HepG2 (cell line): Measurements from ENCODE around the gene REM2. TPM values are rescaled to one million over a fixed set of nuclear protein-coding genes. Genes with fewer than 3 reads are reported as not detected.

Experiments
- ARNTL ChIP-seq: sonication (generic); formaldehyde crosslinking; IDR thresholded peaks from 2 replicates; pipeline ENCODE4 v1.4.0; 2020; ENCODE audit warnings: mild to moderate bottlenecking, missing genetic modification reagents
- BCLAF1 ChIP-seq: fragments of 450-650 bp; IDR thresholded peaks from 2 replicates; pipeline ENCODE4 v1.6.1; 2017; ENCODE audit warnings: mild to moderate bottlenecking
- BRD4 ChIP-seq: sonication (generic); formaldehyde crosslinking; IDR thresholded peaks from 2 replicates; pipeline ENCODE4 v1.4.0; 2020; ENCODE audit warnings: missing genetic modification reagents
- CHD4 ChIP-seq: fragments of 200-600 bp; sonication (generic); IDR thresholded peaks from 2 replicates; pipeline ENCODE4 v1.7.0; 2017; ENCODE audit warnings: mild to moderate bottlenecking, low read length, borderline replicate concordance
- NCOA5 ChIP-seq: sonication (generic); formaldehyde crosslinking; IDR thresholded peaks from 2 replicates; pipeline ENCODE4 v1.4.0; 2020; ENCODE audit warnings: missing genetic modification reagents
- NFKBIZ ChIP-seq: IDR thresholded peaks from 2 replicates; pipeline ENCODE4 v1.6.1; 2018; ENCODE audit warnings: missing genetic modification reagents, missing compliant biosample characterization
- NR2C2 ChIP-seq: sonication (generic); formaldehyde crosslinking; IDR thresholded peaks from 2 replicates; pipeline ENCODE4 v1.4.0; 2020; ENCODE audit warnings: missing genetic modification reagents, mild to moderate bottlenecking, moderate library complexity, borderline replicate concordance
- PHF5A ChIP-seq: IDR thresholded peaks from one replicate; pipeline ENCODE4 v1.6.1; 2018; ENCODE audit warnings: low read depth, missing genetic modification reagents; ENCODE audit not compliant: unreplicated experiment
- PRDM4 ChIP-seq: sonication (generic); formaldehyde crosslinking; IDR thresholded peaks from 2 replicates; pipeline ENCODE4 v1.9.0; 2021; ENCODE audit warnings: missing genetic modification reagents, borderline replicate concordance
- RBAK ChIP-seq: sonication (generic); formaldehyde crosslinking; IDR thresholded peaks from 2 replicates; pipeline ENCODE4 v1.5.1; 2020; ENCODE audit warnings: mild to moderate bottlenecking, missing genetic modification reagents
- TEF ChIP-seq: sonication (generic); formaldehyde crosslinking; IDR thresholded peaks from 2 replicates; pipeline ENCODE4 v1.5.0; 2020; ENCODE audit warnings: missing genetic modification reagents
- TRIM22 ChIP-seq: fragments of 450-650 bp; IDR thresholded peaks from 2 replicates; pipeline ENCODE4 v1.6.1; 2017
- ZBTB37 ChIP-seq: sonication (generic); formaldehyde crosslinking; IDR thresholded peaks from 2 replicates; pipeline ENCODE4 v1.4.0; 2020; ENCODE audit warnings: mild to moderate bottlenecking, missing genetic modification reagents
- ZBTB7A ChIP-seq: sonication (generic); formaldehyde crosslinking; IDR thresholded peaks from 2 replicates; pipeline ENCODE4 v1.8.0; 2022; ENCODE audit warnings: mild to moderate bottlenecking, missing genetic modification reagents
- ZNF33A ChIP-seq: sonication (generic); formaldehyde crosslinking; IDR thresholded peaks from 2 replicates; pipeline ENCODE4 v1.5.1; 2020; ENCODE audit warnings: missing genetic modification reagents, mild to moderate bottlenecking, moderate library complexity, borderline replicate concordance
- ZNF75D ChIP-seq: sonication (generic); formaldehyde crosslinking; IDR thresholded peaks from 2 replicates; pipeline ENCODE4 v1.8.1; 2023; ENCODE audit warnings: missing genetic modification reagents, mild to moderate bottlenecking, borderline replicate concordance
- ZNF782 ChIP-seq: sonication (generic); formaldehyde crosslinking; IDR thresholded peaks from 2 replicates; pipeline ENCODE4 v1.4.0; 2020; ENCODE audit warnings: missing genetic modification reagents, mild to moderate bottlenecking, borderline replicate concordance
- ZNF800 ChIP-seq: sonication (generic); formaldehyde crosslinking; IDR thresholded peaks from 2 replicates; pipeline ENCODE4 v1.4.0; 2020; ENCODE audit warnings: missing genetic modification reagents
- ZSCAN22 ChIP-seq: sonication (generic); formaldehyde crosslinking; IDR thresholded peaks from 2 replicates; pipeline ENCODE4 v1.4.0; 2020; ENCODE audit warnings: mild to moderate bottlenecking, missing genetic modification reagents
- polyA plus RNA-seq, 8 experiments: library from polyadenylated mRNA; depleted of rRNA in 3 of 8; stranded (reverse) in 7 of 8; unstranded in 1 of 8; fragments of >200 nt; fragmentation: Illumina TruSeq in 4 of 8; extraction: Trizol in 4 of 8; gene quantifications; 2 replicates each; pipeline versions ENCODE4 v1.2.1 to v1.2.3, GENCODE V29; 2011 to 2016; ENCODE audit warnings: low read depth in 4 of 8, missing spikeins in 1 of 8, mixed read lengths in 1 of 8; ENCODE audit not compliant: insufficient read depth in 1 of 8
- total RNA-seq, 5 experiments: library from RNA; depleted of rRNA; stranded (reverse); fragments of >200 nt; fragmentation: Illumina TruSeq; extraction: Trizol; gene quantifications; 2 replicates each; pipeline ENCODE4 v1.2.3, GENCODE V29; 2016; ENCODE audit warnings: low read depth in 1 of 5

The REM2 gene
- total and polyA plus RNA-seq, 2 of the 13 experiments (the other 11 are each of a cell fraction or from before 2014, with no cell fraction given) = 0.20 TPM; not detected in 1

- TF ChIP-seq ZBTB37 (CRISPR knock-in tag) (no peak), ZNF33A (CRISPR knock-in tag) (no peak), BCLAF1 (no peak), BRD4 (CRISPR knock-in tag) (no peak), PRDM4 (CRISPR knock-in tag) (no peak), NFKBIZ (CRISPR knock-in tag) (no peak), RBAK (CRISPR knock-in tag) (no peak), TRIM22 (no peak), NR2C2 (CRISPR knock-in tag) (peak; percentile 79), CHD4 (peak; percentile 37; the same call in 1 of the 2 replicates), ZBTB7A (CRISPR knock-in tag) (no peak), TEF (CRISPR knock-in tag) (no peak), ZNF782 (CRISPR knock-in tag) (no peak), ZNF800 (no peak), NCOA5 (CRISPR knock-in tag) (no peak), ARNTL (CRISPR knock-in tag) (no peak), PHF5A (no peak), ZNF75D (CRISPR knock-in tag) (no peak), ZSCAN22 (no peak)
These were observed 33.0 kb downstream of the REM2 start (continued) for GRCh38 chr14:22915886-22916521.
